H1 (cell line): ENCODE results near the gene IL16.

ENCODE experiments used
- CBX8 ChIP-seq: fragments of 300-800, 300-1000 bp; sonication (generic); IDR thresholded peaks from 2 replicates; pipeline ENCODE4 v1.7.1; 2016; ENCODE audit warnings: low read depth, low read length, borderline replicate concordance
- EZH2 ChIP-seq: fragments of 200-600 bp; sonication (generic); IDR thresholded peaks from 2 replicates; pipeline ENCODE4 v1.7.1; 2012; ENCODE audit warnings: low read depth, mild to moderate bottlenecking, moderate library complexity, low read length, inconsistent platforms; ENCODE audit not compliant: severe bottlenecking
- RAD21 ChIP-seq, 2 experiments: IDR thresholded peaks in 1 of 2; conservative IDR thresholded peaks in 1 of 2; 2 replicates each; pipeline ENCODE4 v1.6.1; 2011; ENCODE audit warnings: low read depth in 2 of 2, low read length in 2 of 2, improper control_type of control experiment in 1 of 2, inconsistent platforms in 1 of 2, mild to moderate bottlenecking in 1 of 2, moderate library complexity in 1 of 2
- YY1 ChIP-seq: IDR thresholded peaks from 2 replicates; pipeline ENCODE4 v1.6.1; 2011; ENCODE audit warnings: low read depth, mild to moderate bottlenecking, low read length

DNA sequence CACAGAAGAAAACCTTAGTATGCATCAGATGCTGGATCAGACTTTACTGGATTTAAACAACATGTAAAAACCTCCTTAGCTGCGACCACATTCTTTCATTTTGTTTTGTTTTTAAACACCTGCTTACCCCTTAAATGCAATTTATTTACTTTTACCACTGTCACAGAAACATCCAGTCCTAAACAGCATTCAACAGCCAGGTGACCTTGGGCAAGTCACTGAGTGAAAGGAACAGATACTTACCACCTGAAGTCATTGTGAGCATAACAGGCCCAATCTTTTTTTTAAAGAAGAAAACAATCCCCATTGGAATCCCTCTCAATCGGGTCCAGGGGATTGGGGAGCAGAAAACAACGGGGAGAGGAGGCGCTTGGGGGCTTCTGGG, 126.9 kb downstream of the IL16 start:
- TF ChIP-seq CBX8 (no peak), YY1 (no peak), EZH2 (no peak), RAD21 (IDR thresholded peaks at IDR 0.05 in 1 of 2, conservative IDR thresholded peaks at IDR 0.05 in 1 of 2; ENCODE audit: low read depth in 2 of 2, low read length in 2 of 2) (no peak)
